ENCODE measurements around the gene RIN3.

- TF ChIP-seq POLR2AphosphoS5 (IDR thresholded peaks at IDR 0.05; ENCODE audit: low read depth, low read length) (no peak), CTCF (IDR thresholded peaks at IDR 0.05) (no peak), SIN3A (IDR thresholded peaks at IDR 0.05; ENCODE audit: borderline replicate concordance, insufficient read depth, low read depth, low read length) (no peak), REST (IDR thresholded peaks at IDR 0.05; ENCODE audit: insufficient read depth in 1 of 2, low read depth in 2 of 2, low read length in 1 of 2) (no peak), TCF7L2 (IDR thresholded peaks at IDR 0.05; ENCODE audit: low read depth, low read length) (no peak)
Observed at GRCh38 chr14:92632546-92633273, 119.1 kb downstream of the RIN3 start.

Data from Panc1 (cell line).